ENCODE results near the gene NSD1. TPM values are rescaled to one million over a fixed set of nuclear protein-coding genes. Genes with fewer than 3 reads are reported as not detected.

The NSD1 gene
- total and polyA plus RNA-seq, 10 of the 15 experiments (the other 5 are each of a cell fraction or from before 2014, with no cell fraction given): 7.0 to 57.9 (median 30.4) TPM

GRCh38 chr5:177311723-177312648, 178.4 kb downstream of the NSD1 start, which contains the start of gene MXD3 (continued):
- TF ChIP-seq USF1 (IDR thresholded peaks at IDR 0.05; ENCODE audit: borderline replicate concordance, extremely low read length, insufficient read depth, low read depth, low read length) (peak; percentile 72), HDAC2 (IDR thresholded peaks at IDR 0.05) (no peak), CHD2 (IDR thresholded peaks at IDR 0.05; ENCODE audit: borderline replicate concordance, low read depth, low read length) (peak; percentile 67; the same call in 1 of the 2 replicates), ZNF384 (IDR thresholded peaks at IDR 0.05; ENCODE audit: borderline replicate concordance, low read depth, low read length) (no peak), PAX5 (IDR thresholded peaks at IDR 0.05; ENCODE audit: borderline replicate concordance, low read depth, low read length) (no peak), NRF1 (conservative IDR thresholded peaks at IDR 0.05; ENCODE audit: low read depth, low read length) (peak; percentile 44), GATAD2B (conservative IDR thresholded peaks at IDR 0.05; ENCODE audit: low read depth) (peak; percentile 59; the same call in 1 of the 2 replicates), MXI1 (IDR thresholded peaks at IDR 0.05; ENCODE audit: low read depth, low read length) (peak; percentile 99), SMAD1 (IDR thresholded peaks at IDR 0.05; ENCODE audit: low read depth, partially characterized antibody) (no peak), FOS (IDR thresholded peaks at IDR 0.05; ENCODE audit: borderline replicate concordance, extremely low read depth, insufficient read length) (peak; percentile 24), IKZF1 (conservative IDR thresholded peaks at IDR 0.05) (peak; percentile 14; the same call in 1 of the 2 replicates)
- TF ChIP-seq, protein P1, sequence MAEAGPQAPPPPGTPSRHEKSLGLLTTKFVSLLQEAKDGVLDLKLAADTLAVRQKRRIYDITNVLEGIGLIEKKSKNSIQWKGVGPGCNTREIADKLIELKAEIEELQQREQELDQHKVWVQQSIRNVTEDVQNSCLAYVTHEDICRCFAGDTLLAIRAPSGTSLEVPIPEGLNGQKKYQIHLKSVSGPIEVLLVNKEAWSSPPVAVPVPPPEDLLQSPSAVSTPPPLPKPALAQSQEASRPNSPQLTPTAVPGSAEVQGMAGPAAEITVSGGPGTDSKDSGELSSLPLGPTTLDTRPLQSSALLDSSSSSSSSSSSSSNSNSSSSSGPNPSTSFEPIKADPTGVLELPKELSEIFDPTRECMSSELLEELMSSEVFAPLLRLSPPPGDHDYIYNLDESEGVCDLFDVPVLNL (IDR thresholded peaks at IDR 0.05; ENCODE audit: low read depth, low read length): peak; percentile 93
- TF ChIP-seq, protein P2, sequence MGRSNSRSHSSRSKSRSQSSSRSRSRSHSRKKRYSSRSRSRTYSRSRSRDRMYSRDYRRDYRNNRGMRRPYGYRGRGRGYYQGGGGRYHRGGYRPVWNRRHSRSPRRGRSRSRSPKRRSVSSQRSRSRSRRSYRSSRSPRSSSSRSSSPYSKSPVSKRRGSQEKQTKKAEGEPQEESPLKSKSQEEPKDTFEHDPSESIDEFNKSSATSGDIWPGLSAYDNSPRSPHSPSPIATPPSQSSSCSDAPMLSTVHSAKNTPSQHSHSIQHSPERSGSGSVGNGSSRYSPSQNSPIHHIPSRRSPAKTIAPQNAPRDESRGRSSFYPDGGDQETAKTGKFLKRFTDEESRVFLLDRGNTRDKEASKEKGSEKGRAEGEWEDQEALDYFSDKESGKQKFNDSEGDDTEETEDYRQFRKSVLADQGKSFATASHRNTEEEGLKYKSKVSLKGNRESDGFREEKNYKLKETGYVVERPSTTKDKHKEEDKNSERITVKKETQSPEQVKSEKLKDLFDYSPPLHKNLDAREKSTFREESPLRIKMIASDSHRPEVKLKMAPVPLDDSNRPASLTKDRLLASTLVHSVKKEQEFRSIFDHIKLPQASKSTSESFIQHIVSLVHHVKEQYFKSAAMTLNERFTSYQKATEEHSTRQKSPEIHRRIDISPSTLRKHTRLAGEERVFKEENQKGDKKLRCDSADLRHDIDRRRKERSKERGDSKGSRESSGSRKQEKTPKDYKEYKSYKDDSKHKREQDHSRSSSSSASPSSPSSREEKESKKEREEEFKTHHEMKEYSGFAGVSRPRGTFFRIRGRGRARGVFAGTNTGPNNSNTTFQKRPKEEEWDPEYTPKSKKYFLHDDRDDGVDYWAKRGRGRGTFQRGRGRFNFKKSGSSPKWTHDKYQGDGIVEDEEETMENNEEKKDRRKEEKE (IDR thresholded peaks at IDR 0.05): no peak
- TF ChIP-seq, protein P3, sequence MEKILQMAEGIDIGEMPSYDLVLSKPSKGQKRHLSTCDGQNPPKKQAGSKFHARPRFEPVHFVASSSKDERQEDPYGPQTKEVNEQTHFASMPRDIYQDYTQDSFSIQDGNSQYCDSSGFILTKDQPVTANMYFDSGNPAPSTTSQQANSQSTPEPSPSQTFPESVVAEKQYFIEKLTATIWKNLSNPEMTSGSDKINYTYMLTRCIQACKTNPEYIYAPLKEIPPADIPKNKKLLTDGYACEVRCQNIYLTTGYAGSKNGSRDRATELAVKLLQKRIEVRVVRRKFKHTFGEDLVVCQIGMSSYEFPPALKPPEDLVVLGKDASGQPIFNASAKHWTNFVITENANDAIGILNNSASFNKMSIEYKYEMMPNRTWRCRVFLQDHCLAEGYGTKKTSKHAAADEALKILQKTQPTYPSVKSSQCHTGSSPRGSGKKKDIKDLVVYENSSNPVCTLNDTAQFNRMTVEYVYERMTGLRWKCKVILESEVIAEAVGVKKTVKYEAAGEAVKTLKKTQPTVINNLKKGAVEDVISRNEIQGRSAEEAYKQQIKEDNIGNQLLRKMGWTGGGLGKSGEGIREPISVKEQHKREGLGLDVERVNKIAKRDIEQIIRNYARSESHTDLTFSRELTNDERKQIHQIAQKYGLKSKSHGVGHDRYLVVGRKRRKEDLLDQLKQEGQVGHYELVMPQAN (conservative IDR thresholded peaks at IDR 0.05): peak; percentile 97
